HG03280 (cell line): ENCODE measurements around the gene CD99L2.

Experiments
- ATAC-seq: cut with Tn5 transposase; IDR thresholded peaks from one replicate; pipeline ENCODE4 v1.9.1; 2021; ENCODE audit warnings: mild to moderate bottlenecking, moderate library complexity; ENCODE audit not compliant: unreplicated experiment

Gene CD99L2

DNA sequence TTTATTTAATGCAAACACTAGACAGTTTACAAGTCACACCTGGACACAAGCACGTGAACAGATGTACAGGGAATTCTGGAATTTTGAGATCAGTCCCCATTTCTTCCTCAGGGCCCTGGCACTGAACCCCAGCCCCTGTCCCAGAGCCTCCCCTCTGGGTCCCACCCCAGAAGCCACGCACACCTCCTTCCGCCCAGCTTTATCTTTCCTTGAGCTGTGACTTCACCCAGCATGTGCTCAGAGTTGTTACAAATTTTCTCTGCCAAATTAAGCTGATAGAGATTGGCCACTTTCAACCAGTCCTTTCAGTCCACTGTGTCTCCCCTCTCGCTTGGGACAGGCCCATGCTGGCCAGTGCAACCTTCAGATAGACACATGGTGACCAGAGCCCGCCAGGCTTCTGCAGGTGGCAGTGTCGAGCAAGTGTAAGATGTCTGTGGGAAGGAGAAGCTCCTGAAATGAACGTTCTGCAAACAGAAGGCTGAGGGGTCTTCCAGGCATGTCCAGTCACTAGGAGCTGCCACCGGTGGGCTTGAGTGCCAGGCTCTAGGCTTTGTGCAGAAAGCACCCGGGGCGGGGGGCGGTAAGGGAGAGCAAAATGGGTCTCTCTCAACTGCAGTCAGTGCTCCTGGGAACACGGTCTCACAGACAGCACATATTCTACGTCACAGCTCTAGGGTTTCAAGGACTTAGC lies 132.0 kb downstream of the CD99L2 start:
- no peak for ATAC-seq

DNA sequence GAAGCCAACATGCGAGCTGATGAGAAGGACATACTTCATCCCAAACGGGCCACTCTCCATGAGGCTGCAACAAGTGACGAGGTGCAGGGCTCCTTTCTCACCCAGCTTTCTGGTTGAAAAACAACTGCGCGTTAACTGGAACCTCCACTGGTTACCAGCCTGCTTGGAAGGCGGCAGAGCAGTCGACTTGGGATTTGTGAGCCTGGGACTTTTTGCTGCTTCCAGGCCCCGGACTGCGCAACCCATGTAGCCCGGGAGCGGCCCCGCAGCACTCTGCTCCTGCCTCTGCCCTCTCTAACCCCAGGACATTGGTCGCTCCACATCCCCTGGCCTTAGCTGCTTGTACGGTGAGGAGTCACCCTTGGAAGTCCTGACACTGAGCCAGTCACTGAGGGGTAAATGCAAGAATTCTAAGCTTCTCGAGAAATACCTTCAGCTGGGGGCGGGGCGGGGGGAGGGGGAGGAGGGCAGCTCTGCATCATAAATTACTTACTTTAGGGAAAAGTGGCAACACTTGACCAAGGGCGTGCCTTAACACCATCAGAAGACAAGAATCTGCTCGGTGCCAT lies 132.6 kb downstream of the CD99L2 start:
- ATAC-seq = no peak

GRCh38 chrX:150765237-150765636 lies 133.2 kb downstream of the CD99L2 start:
- ATAC-seq = no peak

DNA sequence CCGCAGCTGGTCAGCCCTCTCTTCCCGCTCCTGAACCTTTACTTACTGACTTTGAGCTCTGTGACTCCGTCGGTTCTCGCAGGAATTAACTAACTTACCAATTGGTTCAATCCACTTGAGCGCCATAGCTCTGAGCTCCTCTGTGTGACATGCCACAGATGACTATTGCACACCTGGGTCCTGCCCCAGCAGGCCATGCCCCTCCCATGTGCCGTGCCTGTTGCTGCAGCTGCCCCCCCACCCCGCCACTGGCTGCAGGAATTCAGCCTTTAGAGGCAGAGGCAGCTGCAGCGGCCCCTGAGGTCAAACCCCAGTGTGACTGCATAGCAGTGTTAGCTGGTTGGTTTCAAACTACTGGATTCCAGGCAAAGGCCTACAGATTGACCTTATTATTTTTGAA lies 134.7 kb downstream of the CD99L2 start:
- no peak for ATAC-seq

GRCh38 chrX:150763303-150763797 lies 135.1 kb downstream of the CD99L2 start:
- ATAC-seq = no peak

DNA sequence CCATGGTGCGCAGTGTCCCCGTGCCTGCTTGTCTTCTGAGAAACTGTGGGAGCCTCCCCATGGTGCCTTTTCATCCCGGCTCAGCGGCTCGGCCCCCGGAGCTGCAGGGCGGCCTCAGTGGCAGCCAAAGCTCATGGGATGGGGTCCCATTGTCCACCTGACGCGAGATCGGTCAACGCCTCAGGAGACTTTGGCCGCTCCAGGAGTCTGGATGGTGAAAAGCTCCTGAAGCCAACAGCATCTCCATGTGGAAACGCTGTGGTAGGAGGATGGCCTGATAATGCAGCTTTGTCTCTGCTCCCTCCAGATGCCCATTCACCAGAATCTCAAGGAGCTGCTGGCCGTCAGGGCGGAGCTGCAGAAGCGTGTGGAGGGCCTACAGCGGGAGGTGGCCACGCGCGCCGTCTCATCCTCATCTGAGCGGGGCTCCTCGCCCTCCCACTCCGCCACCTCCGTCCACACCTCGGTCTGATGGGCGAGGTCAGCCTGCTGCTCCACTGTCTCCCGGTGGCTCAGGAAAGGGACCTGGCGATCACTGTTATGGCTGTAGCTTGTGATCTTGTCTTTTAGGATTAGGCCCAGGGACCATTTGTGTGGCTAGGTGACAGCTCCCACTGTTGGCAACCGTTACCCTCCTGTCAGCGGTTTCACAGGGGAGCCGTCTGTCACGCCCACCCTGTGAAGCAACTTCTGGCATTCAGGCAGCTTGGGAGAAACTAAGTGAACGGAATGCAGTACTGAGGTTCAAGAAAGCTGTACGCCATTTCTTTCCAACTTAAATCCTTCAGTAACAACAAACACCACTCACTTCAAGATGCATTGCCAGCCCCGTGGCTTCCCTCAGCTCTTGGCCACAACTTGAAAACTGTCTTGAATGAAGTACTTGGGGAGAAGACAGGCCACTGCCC lies 136.0 kb downstream of the CD99L2 start:
- no peak for ATAC-seq

GRCh38 chrX:150761819-150762216 lies 136.7 kb downstream of the CD99L2 start:
- no peak for ATAC-seq

GRCh38 chrX:150761176-150761818 lies 137.2 kb downstream of the CD99L2 start:
- ATAC-seq = no peak

DNA sequence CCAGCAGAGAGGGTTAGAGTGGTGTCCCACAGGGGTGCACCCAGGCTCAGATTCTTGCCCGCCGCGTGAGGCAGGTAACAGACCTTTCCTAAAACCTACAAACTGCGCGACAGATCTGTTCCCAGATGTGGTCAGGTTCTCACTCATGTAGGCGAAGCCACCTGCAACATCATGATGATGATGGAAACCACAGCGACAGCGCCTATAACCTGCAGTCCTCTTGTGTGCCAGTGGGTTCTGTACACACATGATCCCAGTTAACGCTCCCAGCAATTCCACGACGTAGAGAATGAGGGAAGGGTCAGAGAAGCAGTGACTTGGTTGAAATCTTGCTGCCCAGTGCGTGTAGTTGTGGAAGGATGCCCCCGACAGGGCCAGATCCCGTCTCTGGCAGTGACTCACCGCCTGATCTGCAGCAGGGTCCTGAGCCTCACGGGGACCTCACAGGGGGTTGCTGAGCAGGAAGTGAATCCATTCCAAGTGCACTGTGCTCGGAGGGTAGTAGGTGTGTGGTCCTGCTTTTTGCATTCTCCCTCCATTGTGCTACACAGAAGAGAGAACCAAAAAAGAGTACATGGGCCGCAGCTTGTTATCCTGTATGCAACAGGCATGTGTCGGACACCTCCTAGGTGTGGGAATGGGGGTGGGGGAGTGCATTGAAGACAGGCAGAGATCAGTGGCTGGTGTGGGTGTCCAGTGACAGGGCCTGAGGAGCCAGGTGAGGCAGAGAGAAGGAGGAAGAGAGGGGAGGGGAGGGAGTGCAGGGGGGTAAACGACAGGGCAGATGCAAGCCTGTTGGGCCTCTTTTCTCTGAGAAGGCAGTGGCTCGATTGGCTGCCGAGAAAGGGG lies 138.7 kb downstream of the CD99L2 start:
- ATAC-seq = no peak

DNA sequence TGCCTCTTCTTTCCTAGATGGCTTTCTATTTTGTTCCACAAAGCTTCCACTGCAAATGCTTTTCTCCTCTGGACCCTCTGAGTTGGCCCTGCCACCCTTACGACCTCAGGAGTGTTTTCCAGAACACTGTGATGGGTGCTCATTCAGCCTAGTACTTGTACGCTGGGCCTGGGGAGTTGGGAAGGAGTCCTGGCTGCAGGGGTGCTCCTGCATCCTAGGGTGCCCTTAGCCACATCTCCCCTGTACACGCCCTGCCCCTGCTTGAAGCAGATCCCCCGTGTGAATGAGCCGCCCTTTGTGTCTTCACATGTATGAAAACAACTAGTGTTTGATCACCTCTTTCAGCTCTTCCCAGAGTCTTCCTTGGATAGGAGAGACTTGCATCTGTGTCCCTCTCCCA lies 141.1 kb downstream of the CD99L2 start:
- ATAC-seq = no peak

GRCh38 chrX:150753968-150754367 lies 144.5 kb downstream of the CD99L2 start:
- no peak for ATAC-seq

DNA sequence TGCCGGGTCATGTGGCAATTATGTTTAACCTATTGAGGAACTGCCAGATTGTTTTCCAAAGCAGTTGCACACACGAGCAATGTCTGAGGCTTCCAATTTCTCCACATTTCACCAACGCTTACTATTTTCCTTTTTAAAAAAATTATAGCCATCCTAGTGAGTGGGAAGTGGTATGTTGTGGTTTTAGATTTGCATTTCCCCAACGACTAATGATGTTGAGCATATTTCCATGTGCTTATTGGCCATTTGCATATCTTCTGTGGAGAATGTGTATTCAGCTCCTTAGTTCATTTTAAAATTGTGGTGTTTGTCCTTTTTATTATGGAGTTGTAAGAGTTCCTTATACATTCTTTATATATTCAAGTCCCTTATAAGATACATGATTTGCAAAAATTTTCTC lies 145.1 kb downstream of the CD99L2 start:
- no peak for ATAC-seq

DNA sequence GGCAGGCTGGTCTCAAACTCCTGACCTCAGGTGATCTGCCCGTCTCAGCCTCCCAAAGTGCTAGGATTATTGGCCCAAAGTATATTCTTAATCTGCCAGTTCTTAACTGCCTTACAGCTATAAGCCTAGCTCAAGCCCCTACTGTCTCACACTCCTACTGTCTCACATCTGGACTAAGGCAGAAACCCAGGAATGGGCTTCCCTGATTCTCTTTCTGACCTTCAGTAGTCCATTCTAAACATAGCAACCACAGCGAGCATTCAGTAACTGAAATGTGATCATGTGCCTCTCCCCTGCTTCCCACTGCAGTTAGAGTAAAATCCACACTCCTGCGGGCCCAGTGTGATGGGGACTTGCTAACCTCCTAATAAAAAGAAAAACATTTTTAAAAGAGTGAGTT lies 146.3 kb downstream of the CD99L2 start:
- no peak for ATAC-seq

DNA sequence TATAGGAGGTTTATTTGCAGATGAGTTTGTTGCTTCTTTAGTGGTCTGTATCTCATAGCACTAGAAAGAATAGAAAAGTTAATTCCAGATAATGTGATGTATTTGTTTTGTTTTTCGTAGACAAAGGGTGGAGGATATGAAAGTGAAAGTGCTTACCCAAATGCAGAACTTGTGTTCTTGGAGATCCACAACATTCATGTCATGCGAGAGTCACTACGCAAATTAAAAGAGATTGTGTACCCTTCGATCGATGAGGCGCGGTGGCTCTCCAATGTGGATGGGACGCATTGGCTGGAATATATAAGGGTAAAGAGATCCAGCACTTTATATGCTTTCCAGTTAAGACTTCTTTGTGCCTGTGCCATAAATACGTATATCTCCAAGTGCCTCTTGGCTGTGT lies 162.0 kb downstream of the CD99L2 start:
- ATAC-seq = no peak

GRCh38 chrX:150731795-150732194 lies 166.7 kb downstream of the CD99L2 start:
- ATAC-seq = no peak

- ATAC-seq = no peak
These were observed 167.7 kb downstream of the CD99L2 start for GRCh38 chrX:150730719-150731118.

DNA sequence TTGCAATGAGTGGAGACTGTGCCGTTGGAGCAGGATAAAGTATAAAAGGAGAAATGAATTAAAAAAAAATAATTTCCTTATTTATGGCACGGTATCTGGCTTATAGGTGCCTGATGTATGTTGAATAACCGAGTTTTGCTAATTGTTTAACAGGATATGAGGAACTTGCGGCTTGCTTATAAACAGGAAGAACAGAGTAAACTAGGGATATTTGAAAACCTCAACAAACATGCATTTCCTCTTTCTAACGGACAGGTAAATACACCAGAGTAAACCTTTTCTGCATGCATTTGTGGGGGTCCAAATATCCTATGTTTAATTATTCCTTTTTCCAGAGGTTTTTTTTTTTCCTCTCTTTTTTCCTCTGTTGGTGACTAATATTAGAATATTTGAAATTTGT lies 168.5 kb downstream of the CD99L2 start:
- ATAC-seq = no peak

- no peak for ATAC-seq
These were observed 178.8 kb downstream of the CD99L2 start for GRCh38 chrX:150719621-150720020.
